Endodermal cell (in vitro differentiated cells): Measurements from ENCODE around the gene CLMN. TPM values are rescaled to one million over a fixed set of nuclear protein-coding genes. Genes with fewer than 3 reads are reported as not detected.

Experiments
- DNase-seq: peaks from one replicate; pipeline ENCODE4 v3.0.0-alpha.2; 2017
- H3K27ac ChIP-seq: 2 replicates; pipeline ENCODE4 v1.5.1; 2013; ENCODE audit warnings: mild to moderate bottlenecking, low read depth, low read length, moderate library complexity
- H3K27me3 ChIP-seq: 2 replicates; pipeline ENCODE4 v1.6.1; 2013; ENCODE audit warnings: mild to moderate bottlenecking, low read length, moderate library complexity; ENCODE audit not compliant: insufficient read depth, control insufficient read depth, poor library complexity, severe bottlenecking
- H3K36me3 ChIP-seq: 2 replicates; pipeline ENCODE4 v1.7.0; 2013; ENCODE audit warnings: mild to moderate bottlenecking, low read length, moderate library complexity; ENCODE audit not compliant: control insufficient read depth, insufficient read depth
- H3K4me1 ChIP-seq: one replicate; pipeline ENCODE4 v1.7.0; 2013; ENCODE audit warnings: low read length; ENCODE audit not compliant: control insufficient read depth, insufficient read depth
- H3K4me3 ChIP-seq: 2 replicates; pipeline ENCODE4 v1.5.1; 2013; ENCODE audit warnings: mild to moderate bottlenecking, low read length, moderate library complexity
- H3K9ac ChIP-seq: 2 replicates; pipeline ENCODE4 v1.6.1; 2013; ENCODE audit warnings: mild to moderate bottlenecking, low read length, moderate library complexity; ENCODE audit not compliant: poor library complexity, severe bottlenecking; ENCODE audit errors: extremely low read depth
- H3K9me3 ChIP-seq: 2 replicates; pipeline ENCODE4 v1.6.1; 2013; ENCODE audit warnings: mild to moderate bottlenecking, low read length, moderate library complexity; ENCODE audit not compliant: control insufficient read depth
- H3K27ac Mint-ChIP-seq: 2 replicates; pipeline ENCODE4 v1.8.0; 2020; ENCODE audit warnings: mixed read lengths
- H3K27me3 Mint-ChIP-seq: 2 replicates; pipeline ENCODE4 v1.8.0; 2021; ENCODE audit warnings: mild to moderate bottlenecking, mixed read lengths; ENCODE audit not compliant: insufficient read depth
- H3K36me3 Mint-ChIP-seq: 2 replicates; pipeline ENCODE4 v1.8.0; 2020; ENCODE audit warnings: low read depth, mixed read lengths
- H3K4me1 Mint-ChIP-seq: 2 replicates; pipeline ENCODE4 v1.8.0; 2020; ENCODE audit warnings: mixed read lengths
- H3K4me3 Mint-ChIP-seq: 2 replicates; pipeline ENCODE4 v1.8.0; 2020; ENCODE audit warnings: mild to moderate bottlenecking, moderate library complexity, mixed read lengths
- H3K9me3 Mint-ChIP-seq: 2 replicates; pipeline ENCODE4 v1.8.0; 2020; ENCODE audit warnings: mild to moderate bottlenecking, mixed read lengths
- CTCF ChIP-seq: fragments of 200-600 bp; sonication (generic); conservative IDR thresholded peaks from 2 replicates; pipeline ENCODE4 v1.5.0; 2021; ENCODE audit warnings: antibody characterized with exemption, mild to moderate bottlenecking
- WGBS, 2 experiments: methylation state at CpG; one replicate each; pipeline versions ENCODE4 v1.1.5 to v1.1.7; 2013; ENCODE audit warnings: missing lambda C conversion rate in 2 of 2, mixed read lengths in 1 of 2; ENCODE audit not compliant: insufficient coverage in 1 of 2, insufficient read length in 1 of 2; 5-methylcytosine and 5-hydroxymethylcytosine counted together
- total RNA-seq, 2 donors: library from RNA; stranded (reverse); fragmentation: NEBNext Ultra II Directional in 1 of 2; extraction: Animal tissue kit (Norgen Biotek cat#: 25700) in 1 of 2; gene quantifications; 2 replicates in 1 of 2; 3 replicates in 1 of 2; pipeline ENCODE4 v1.2.1, GENCODE V29; 2021

The CLMN gene
- total RNA-seq, 2 donors from 2014 or later, result 9.5 to 11.7 TPM

- no peak overlapping the region for H3K9ac ChIP-seq
- H3K9me3 ChIP-seq, result peaks cover 15% of the 10 kb centered on the region
- Mint-ChIP-seq H3K27ac (no peak overlapping the region), H3K27me3 (no peaks in the 10 kb centered on the region), H3K4me3 (no peak overlapping the region), H3K4me1 (peaks cover 8% of the 10 kb centered on the region), H3K9me3 (peaks cover 8% of the 10 kb centered on the region), H3K36me3 (no peaks in the 10 kb centered on the region)
- 93 to 98% methylated on average over 4 to 6 of the region's 6 CpGs for WGBS, 2 experiments
- DNase-seq, result peak; percentile 27
- TF ChIP-seq CTCF, result no peak
- H3K4me3 ChIP-seq, result no peak overlapping the region
- no peaks in the 10 kb centered on the region for H3K4me1 ChIP-seq
- H3K27ac ChIP-seq, result no peak overlapping the region
- no peaks in the 10 kb centered on the region for H3K27me3 ChIP-seq
- no peaks in the 10 kb centered on the region for H3K36me3 ChIP-seq
These were observed 44.8 kb downstream of the CLMN start for GRCh38 chr14:95274874-95275273.

DNA sequence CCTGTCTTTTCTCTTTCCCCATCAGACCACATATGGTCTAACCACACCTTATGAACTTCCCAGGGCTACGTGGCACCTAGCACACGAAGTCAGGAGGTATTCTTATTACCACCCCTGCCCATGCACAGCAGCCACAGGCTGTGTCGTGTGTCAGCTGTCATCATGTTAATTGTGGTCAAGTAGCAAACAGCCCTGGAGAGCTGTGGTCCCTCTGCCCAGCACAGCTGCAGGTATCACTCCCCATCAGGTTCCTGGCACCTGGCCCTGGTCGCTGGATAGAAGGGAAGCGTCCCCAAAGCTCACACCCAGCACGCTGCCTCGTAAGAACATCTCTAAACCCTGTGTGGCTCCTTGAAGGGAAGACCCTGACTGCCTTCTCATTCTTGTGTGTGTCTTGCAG, 45.4 kb downstream of the CLMN start:
- H3K4me1 Mint-ChIP-seq, result peaks cover 8% of the 10 kb centered on the region
- no peak overlapping the region for H3K27ac ChIP-seq
- H3K27me3 Mint-ChIP-seq, result no peaks in the 10 kb centered on the region
- no peak overlapping the region for H3K4me3 ChIP-seq
- no peaks in the 10 kb centered on the region for H3K27me3 ChIP-seq
- peak; percentile 20 for DNase-seq
- no peak for TF ChIP-seq CTCF
- no peaks in the 10 kb centered on the region for H3K36me3 Mint-ChIP-seq
- no peaks in the 10 kb centered on the region for H3K36me3 ChIP-seq
- H3K4me1 ChIP-seq, result no peaks in the 10 kb centered on the region
- no peak overlapping the region for H3K4me3 Mint-ChIP-seq
- H3K9me3 Mint-ChIP-seq, result peaks cover 8% of the 10 kb centered on the region
- H3K9ac ChIP-seq, result no peak overlapping the region
- peaks cover 15% of the 10 kb centered on the region for H3K9me3 ChIP-seq
- WGBS, 2 experiments, result 92 to 93% methylated on average over 4 to 7 of the region's 7 CpGs
- no peak overlapping the region for H3K27ac Mint-ChIP-seq

DNA sequence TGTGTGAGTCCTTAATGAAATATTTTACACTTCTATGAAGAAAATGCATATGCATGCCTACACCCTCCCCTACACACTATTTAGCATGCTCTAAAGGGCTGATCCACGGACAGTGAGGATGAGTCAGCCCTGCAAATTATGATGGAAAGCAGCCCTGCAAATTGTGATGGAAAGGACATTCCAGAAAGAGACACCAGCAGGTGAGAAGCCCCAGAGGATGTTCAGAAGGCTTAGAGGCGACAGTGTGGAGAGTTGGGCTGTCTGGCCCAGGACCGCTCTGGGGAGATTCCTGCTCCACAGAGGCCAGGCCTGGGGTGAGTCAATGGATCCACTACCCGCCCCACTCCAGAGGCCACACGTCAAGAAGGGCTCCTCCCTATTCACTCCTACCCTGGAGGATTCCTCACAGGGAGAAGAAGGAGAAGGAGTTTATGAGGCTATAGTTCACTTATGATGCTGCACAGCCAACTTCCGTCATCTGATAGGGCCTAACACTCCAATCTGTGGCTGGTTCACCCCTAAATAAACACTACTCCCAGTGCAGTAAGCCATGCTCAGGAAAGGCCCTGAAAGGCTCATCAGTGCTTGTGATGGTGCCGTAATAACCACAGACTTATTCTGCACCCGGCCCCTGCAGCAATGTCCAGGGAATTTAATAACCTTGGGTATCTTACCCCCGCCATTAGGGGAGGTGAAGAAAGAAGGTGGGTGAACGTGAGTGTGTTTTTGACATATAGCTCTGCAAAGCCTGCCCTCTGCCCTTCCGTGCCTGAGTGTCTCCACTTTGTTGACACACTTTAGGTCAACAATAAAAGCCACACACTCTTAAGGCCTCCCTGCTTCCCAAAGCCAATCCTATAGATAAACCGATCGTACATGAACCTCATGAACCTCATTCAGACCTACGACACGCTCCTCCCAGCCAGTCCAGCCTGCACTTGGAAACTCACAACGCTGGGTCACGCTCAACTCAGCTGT, 46.4 kb downstream of the CLMN start:
- Histone ChIP-seq H3K27ac (no peak overlapping the region), H3K9ac (no peak overlapping the region), H3K36me3 (no peaks in the 10 kb centered on the region), H3K9me3 (peaks cover 5% of the 10 kb centered on the region), H3K27me3 (no peaks in the 10 kb centered on the region), H3K4me3 (no peak overlapping the region), H3K4me1 (no peaks in the 10 kb centered on the region)
- no peak for TF ChIP-seq CTCF
- Mint-ChIP-seq H3K4me1 (peaks cover 8% of the 10 kb centered on the region), H3K4me3 (no peak overlapping the region), H3K27me3 (no peaks in the 10 kb centered on the region), H3K9me3 (peaks cover 2% of the 10 kb centered on the region), H3K36me3 (no peaks in the 10 kb centered on the region), H3K27ac (no peak overlapping the region)
- WGBS, 2 experiments, result 91 to 93% methylated on average over 13 to 15 of the region's 17 CpGs
- no peak for DNase-seq
